DOHH2 (cell line): ENCODE data around the gene SETSIP.
"Not testable (repeated sequence)": the region's sequence is repeated elsewhere in the genome, so short reads cannot be mapped to it uniquely, and the experiment has no call there.

Source experiments
- H3F3A ChIP-seq: fragments of 200-600 bp; sonication (generic), shearing (Covaris generic); 2 replicates; pipeline ENCODE4 v1.6.0; 2016; ENCODE audit warnings: antibody characterized with exemption, mild to moderate bottlenecking; ENCODE audit not compliant: control insufficient read depth, insufficient read depth
- H3K27ac ChIP-seq: fragments of 200-600 bp; sonication (generic); 2 replicates; pipeline ENCODE4 v1.5.1; 2014; ENCODE audit warnings: low read depth, mild to moderate bottlenecking, low read length, moderate library complexity
- H3K27me3 ChIP-seq: fragments of 200-600 bp; sonication (generic); 2 replicates; pipeline ENCODE4 v1.6.1; 2014; ENCODE audit warnings: mild to moderate bottlenecking, low read length, mixed read lengths; ENCODE audit not compliant: control insufficient read depth
- H3K36me3 ChIP-seq: fragments of 200-600 bp; sonication (generic); 2 replicates; pipeline ENCODE4 v1.6.1; 2014; ENCODE audit warnings: mild to moderate bottlenecking, low read length, moderate library complexity, mixed read lengths; ENCODE audit not compliant: control insufficient read depth
- H3K4me1 ChIP-seq: fragments of 200-600 bp; sonication (generic); 2 replicates; pipeline ENCODE4 v1.6.1; 2014; ENCODE audit warnings: mild to moderate bottlenecking, low read length, mixed read lengths; ENCODE audit not compliant: control insufficient read depth
- H3K4me2 ChIP-seq: fragments of 200-600 bp; sonication (generic); 2 replicates; pipeline ENCODE4 v1.6.0; 2014; ENCODE audit warnings: mild to moderate bottlenecking, low read length, moderate library complexity
- H3K4me3 ChIP-seq: fragments of 200-600 bp; sonication (generic); 2 replicates; pipeline ENCODE4 v1.5.1; 2014; ENCODE audit warnings: mild to moderate bottlenecking, low read length, mixed read lengths
- H3K79me2 ChIP-seq: fragments of 200-600 bp; sonication (generic); 2 replicates; pipeline ENCODE4 v1.6.1; 2014; ENCODE audit warnings: mild to moderate bottlenecking, low read length, mixed read lengths; ENCODE audit not compliant: control insufficient read depth
- H3K9me2 ChIP-seq: fragments of 200-600 bp; sonication (generic); replicated peaks from 2 replicates; pipeline ENCODE4 v1.6.1; 2014; ENCODE audit warnings: mild to moderate bottlenecking, low read length, mixed read lengths; ENCODE audit not compliant: control insufficient read depth
- H3K9me3 ChIP-seq: fragments of 200-600 bp; sonication (generic); 2 replicates; pipeline ENCODE4 v1.6.1; 2014; ENCODE audit warnings: antibody characterized with exemption, low read length, mixed read lengths; ENCODE audit not compliant: control insufficient read depth, insufficient read depth
- H4K20me1 ChIP-seq: fragments of 200-600 bp; sonication (generic); 2 replicates; pipeline ENCODE4 v1.6.0; 2014; ENCODE audit warnings: low read depth, mild to moderate bottlenecking, antibody characterized with exemption, low read length, moderate library complexity; ENCODE audit not compliant: control insufficient read depth, insufficient read depth
- CTCF ChIP-seq: fragments of 200-600 bp; sonication (generic); IDR thresholded peaks from one replicate; pipeline ENCODE4 v1.5.1; 2014; ENCODE audit warnings: antibody characterized with exemption, mild to moderate bottlenecking, low read depth, low read length; ENCODE audit not compliant: poor library complexity, severe bottlenecking
- EZH2phosphoT487 ChIP-seq: fragments of 200-600 bp; sonication (generic); IDR thresholded peaks from 2 replicates; pipeline ENCODE4 v1.6.1; 2017; ENCODE audit warnings: borderline replicate concordance, mild to moderate bottlenecking, antibody characterized with exemption, low read length, moderate library complexity, mixed read lengths

The SETSIP gene

GRCh38 chr1:92076363-92076762 is 1.2 kb upstream of the SETSIP start:
- Histone ChIP-seq H3K9me3 (no peaks in the 10 kb centered on the region), H3K36me3 (no peaks in the 10 kb centered on the region), H3K79me2 (no peaks in the 10 kb centered on the region), H3K4me3 (no peak overlapping the region), H3K27me3 (peaks cover 3% of the 10 kb centered on the region), H3K9me2 (no peaks in the 10 kb centered on the region), H3K27ac (no peak overlapping the region), H4K20me1 (no peaks in the 10 kb centered on the region), H3K4me2 (no peak overlapping the region), H3F3A (no peaks in the 10 kb centered on the region), H3K4me1 (peaks cover 7% of the 10 kb centered on the region)
- TF ChIP-seq EZH2phosphoT487: no peak

- not testable (repeated sequence) for H3K79me2 ChIP-seq, H3K4me1 ChIP-seq, H3K4me2 ChIP-seq, H3K4me3 ChIP-seq, H4K20me1 ChIP-seq, H3K27me3 ChIP-seq, H3K36me3 ChIP-seq, H3F3A ChIP-seq, H3K9me2 ChIP-seq, H3K27ac ChIP-seq, H3K9me3 ChIP-seq
These were observed 765 bp downstream of the SETSIP start for GRCh38 chr1:92074446-92074845.

GRCh38 chr1:92070892-92071291 is 4.3 kb downstream of the SETSIP start:
- no peaks in the 10 kb centered on the region for H3K9me3 ChIP-seq
- H3K4me1 ChIP-seq: no peaks in the 10 kb centered on the region
- H4K20me1 ChIP-seq: no peaks in the 10 kb centered on the region
- H3K9me2 ChIP-seq: no peaks in the 10 kb centered on the region
- TF ChIP-seq CTCF: no peak
- no peak for TF ChIP-seq EZH2phosphoT487
- no peaks in the 10 kb centered on the region for H3K27me3 ChIP-seq
- no peaks in the 10 kb centered on the region for H3F3A ChIP-seq
- H3K4me3 ChIP-seq: no peak overlapping the region
- no peak overlapping the region for H3K4me2 ChIP-seq
- H3K36me3 ChIP-seq: no peaks in the 10 kb centered on the region
- H3K79me2 ChIP-seq: no peaks in the 10 kb centered on the region
- no peak overlapping the region for H3K27ac ChIP-seq

GRCh38 chr1:92066321-92066720 is 8.9 kb downstream of the SETSIP start:
- Histone ChIP-seq H3K9me3 (no peaks in the 10 kb centered on the region), H3K9me2 (no peaks in the 10 kb centered on the region), H3K4me2 (no peak overlapping the region), H3F3A (no peaks in the 10 kb centered on the region), H3K27ac (no peak overlapping the region), H3K4me1 (no peaks in the 10 kb centered on the region), H3K79me2 (no peaks in the 10 kb centered on the region), H3K36me3 (no peaks in the 10 kb centered on the region), H3K4me3 (no peak overlapping the region), H4K20me1 (no peaks in the 10 kb centered on the region), H3K27me3 (no peaks in the 10 kb centered on the region)
- no peak for TF ChIP-seq EZH2phosphoT487
- no peak for TF ChIP-seq CTCF
